Inferior parietal cortex (tissue), 1 donor: ENCODE results near the gene AKAP13.

Source experiments
- DNase-seq: peaks from one replicate; pipeline ENCODE4 v3.0.0-alpha.2; 2016; ENCODE audit errors: extremely low spot score

AKAP13 gene

DNA sequence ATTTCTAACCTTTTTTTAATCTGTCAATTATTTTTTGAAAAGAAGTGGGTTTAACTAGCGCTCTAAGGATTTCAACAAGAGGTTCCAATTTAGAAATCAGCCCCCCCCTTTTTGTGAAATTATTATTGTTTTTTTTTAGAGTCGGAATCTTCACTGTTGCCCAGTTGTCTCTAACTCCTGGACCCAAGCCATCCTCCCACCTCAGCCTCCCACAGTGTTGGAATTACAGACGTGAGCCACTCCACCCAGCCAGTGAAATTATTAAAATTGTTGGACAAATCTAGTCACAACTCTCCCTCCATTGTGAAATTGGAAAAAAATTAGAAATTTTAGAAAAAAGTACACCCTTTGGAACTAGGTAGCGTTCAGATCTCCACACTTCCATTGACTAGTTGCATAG lies 2.5 kb downstream of the AKAP13 start:
- DNase-seq = no peak

DNA sequence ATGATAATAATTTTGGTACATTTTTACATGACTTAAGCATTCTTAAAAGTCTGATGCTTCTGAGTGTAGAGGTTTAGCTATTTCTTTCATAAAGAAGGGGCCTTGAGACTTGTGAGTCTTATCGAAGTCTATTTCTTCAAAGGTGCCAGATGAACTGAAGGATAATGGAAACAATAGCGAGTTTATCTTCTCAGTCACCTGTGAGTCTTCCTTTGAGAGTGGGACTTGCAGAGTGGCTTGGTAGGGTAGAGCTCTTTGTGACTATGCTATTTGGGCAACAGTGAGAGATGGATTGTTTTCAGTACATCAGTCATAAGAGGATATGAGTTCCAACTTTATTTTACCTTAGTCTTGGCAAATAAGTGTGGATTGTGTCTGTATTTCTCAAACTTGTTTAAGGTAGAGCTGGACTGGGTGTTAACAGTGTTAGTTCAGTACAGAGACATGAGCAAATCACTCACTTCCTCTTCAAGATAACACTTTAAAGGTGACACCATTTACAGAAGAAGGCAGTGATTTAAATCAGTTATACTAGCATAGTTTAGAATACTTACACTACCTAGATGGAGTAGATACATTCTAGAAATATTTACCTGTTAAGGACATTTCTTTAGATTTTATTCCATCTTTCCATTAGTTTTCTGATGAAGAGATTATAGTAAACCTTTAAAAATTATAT lies 3.2 kb downstream of the AKAP13 start:
- DNase-seq = no peak

DNA sequence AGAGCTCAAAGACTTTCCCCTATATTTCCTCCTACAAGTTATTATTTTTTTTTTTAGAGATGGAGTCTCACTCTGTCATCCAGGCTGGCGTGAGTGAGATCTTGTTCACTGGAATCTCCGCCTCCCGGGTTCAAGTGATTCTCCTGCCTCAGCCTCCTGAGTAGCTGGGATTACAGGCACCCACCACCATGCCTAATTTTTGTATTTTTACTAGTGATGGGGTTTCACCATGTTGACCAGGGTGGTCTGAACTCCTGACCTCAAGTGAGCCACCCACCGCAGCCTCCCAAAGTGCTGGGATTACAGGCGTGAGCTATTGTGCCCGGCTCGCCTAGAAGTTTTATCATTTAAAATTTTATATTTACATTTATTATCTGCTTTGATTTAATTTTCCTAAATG lies 5.9 kb downstream of the AKAP13 start:
- DNase-seq = no peak

GRCh38 chr15:85388566-85389305 lies 8.3 kb downstream of the AKAP13 start:
- no peak for DNase-seq

- no peak for DNase-seq
Measured at GRCh38 chr15:85389306-85389650, 8.9 kb downstream of the AKAP13 start.

DNA sequence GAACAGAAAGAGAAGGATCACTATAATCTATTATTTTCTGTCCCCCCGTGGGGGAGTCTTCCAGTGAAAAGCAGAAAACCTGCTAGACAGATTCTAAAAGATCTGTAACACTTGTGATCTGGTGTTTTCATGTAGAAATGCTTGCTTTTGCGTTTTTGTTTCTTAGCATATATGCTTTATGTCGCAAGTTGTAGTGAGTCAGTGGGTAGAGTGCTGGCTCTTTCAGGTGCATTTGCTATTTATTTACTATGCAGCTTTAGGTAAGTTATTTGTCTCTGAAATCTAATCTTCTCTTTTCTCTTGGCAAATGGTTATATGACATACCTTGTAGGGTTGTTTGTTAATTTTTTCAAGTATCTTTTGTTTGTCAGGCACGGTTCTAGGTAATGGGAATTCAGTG lies 9.4 kb downstream of the AKAP13 start:
- DNase-seq = no peak

GRCh38 chr15:85393210-85393609 lies 12.8 kb downstream of the AKAP13 start:
- no peak for DNase-seq

- DNase-seq = no peak
Measured at GRCh38 chr15:85394554-85395333, 14.3 kb downstream of the AKAP13 start.

- DNase-seq = no peak
Measured at GRCh38 chr15:85396554-85396953, 16.2 kb downstream of the AKAP13 start.

DNA sequence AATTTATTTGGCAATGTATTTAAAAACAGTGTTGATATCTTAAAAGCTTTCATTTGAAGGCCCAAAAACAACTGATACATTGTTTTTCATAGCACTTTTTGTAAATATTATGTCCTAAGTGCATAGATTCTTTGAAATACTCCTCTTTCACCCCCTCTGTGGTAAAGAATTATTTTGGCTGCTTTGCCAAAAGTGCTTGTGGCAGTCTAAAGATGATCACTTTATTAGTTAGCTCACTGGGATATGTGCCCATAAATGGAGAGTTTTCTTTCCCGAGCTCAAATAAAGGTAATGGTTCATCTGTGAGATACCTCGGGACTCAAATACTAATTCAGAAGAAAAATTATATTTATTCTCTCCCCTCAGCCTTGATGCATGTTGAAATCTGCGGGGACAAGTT lies 16.7 kb downstream of the AKAP13 start:
- DNase-seq = no peak

- DNase-seq = no peak
Measured at GRCh38 chr15:85397926-85398325, 17.5 kb downstream of the AKAP13 start.

DNA sequence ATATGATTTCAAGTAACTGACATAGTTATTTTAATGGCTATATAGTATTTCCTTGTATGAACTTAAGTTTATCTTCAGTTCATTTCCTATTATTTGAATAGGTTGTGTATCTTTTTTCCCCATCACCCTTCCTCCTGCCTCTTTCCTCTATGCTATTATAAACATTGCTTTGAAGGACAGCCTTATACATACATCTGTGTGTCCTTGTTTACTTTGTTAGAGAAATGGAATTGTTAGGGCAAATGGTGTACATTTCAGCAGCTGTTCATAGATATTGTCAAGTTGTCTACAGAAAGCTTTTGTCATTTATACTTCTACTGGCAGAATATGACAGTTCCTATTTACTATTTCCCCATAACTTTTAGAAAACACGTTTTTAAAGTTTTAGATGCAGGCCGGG lies 18.4 kb downstream of the AKAP13 start:
- no peak for DNase-seq

- DNase-seq = no peak
Measured at GRCh38 chr15:85399627-85400026, 19.2 kb downstream of the AKAP13 start.

GRCh38 chr15:85400606-85401005 lies 20.2 kb downstream of the AKAP13 start:
- no peak for DNase-seq

DNA sequence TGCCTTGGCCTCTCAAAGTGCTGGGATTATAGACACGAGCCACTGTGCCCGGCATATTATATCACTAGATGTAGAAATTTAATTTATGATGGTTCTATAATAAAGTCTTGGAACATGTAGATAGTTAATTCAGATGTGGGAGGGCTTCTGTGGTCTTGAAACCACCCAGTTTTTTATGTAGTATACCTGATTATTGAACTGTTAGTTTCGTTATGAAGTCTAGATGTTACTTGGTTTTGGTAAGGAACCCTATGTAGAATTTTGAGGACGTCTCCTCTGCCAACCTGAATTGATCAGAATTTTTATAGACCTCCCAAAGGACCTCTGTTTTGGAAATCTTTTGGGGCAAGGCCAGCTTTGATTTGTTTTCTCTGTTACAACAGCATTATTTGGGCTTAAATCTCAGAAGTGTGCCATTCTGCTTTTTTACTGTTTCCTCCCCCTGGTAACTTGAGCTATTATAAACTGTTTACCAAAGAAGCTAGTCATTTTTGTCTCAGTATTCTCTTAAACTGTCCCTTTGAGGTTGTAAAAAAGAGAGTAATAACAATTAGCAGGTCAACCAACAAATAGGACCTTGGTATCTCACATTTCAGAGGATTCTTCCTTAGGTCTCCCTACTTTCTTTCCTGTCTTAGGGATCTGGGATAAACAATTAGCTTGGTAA lies 20.8 kb downstream of the AKAP13 start:
- DNase-seq = no peak

- DNase-seq = no peak
Measured at GRCh38 chr15:85402195-85402881, 21.9 kb downstream of the AKAP13 start.

DNA sequence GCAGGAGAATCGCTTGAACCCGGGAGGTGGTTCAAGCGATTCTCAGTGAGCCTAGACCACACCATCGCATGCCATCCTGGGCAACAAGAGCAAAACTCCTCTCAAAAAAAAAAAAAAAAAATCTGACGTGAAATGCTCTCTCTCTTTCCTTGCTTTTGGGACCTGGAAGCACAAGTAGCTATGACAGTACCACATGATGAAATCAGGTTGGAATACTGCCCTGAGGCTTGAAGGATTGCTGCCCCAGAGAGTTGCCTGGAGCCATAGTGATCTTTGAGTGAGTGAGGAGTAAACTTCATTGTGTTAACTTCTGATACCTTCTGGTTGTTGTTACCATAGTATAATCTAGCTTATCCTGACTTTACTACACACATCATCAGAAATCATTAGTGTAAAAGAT lies 23.3 kb downstream of the AKAP13 start:
- no peak for DNase-seq

DNA sequence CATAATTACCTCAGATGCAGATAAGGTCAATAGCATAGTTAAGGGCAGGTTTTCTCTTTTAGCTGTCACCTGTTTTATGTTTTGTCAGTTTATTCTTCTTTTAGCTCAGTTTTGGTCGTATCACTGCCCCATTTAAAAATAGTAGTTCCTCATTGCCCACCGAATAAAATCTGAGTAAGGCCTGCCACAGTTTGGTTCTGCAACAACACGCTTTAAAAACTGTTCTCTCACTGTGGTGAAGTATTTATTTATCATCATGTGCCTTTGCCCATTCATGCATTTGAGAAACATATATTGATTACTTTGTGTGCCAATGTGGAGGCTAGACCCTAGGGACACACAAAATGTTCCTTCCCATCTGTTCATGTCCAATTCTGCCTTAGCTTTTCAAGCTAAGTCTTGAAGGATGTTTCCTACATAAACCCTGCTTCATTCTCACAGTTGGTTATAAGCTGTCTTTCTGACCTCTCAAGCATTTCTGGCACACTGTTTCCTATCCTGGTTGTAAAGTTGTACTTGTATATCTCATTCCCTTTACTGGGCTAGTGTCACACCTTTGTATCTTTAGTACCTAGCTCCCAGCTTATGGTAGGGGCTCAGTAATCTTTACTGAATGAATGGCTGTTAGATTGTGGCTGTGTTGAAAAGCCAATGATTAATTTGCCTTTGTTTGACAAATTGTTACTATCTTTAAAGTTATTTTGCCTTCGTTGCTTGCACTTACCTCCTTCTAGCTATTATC lies 23.9 kb downstream of the AKAP13 start:
- DNase-seq = no peak

- no peak for DNase-seq
Measured at GRCh38 chr15:85404918-85405866, 24.8 kb downstream of the AKAP13 start.

DNA sequence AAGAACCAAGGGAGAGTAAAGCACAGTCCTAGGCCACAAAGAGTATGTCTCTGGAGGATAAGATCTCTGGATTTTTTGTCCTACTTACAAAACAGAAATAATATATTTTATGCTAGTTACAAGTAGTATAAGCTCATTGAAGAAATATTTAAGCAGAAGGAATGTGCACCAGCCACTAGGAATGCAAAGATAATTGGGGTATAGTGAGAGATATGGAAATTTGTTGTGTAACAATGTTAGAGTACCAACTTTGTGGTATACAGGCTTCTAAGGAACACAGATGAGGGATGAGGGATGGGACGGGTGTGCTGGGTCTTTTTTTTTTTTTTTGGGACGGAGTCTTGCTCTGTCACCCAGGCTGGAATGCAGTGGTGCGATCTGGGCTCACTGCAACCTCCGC lies 26.5 kb downstream of the AKAP13 start:
- DNase-seq = no peak
